Hematopoietic multipotent progenitor cell treated with erythropoietin and hydrocortisone succinate and interleukin-3 and kit ligand, for 15 days (in vitro differentiated cells): Measurements from ENCODE around the gene FREM2.

Experiments
- DNase-seq: peaks from one replicate; pipeline ENCODE4 v3.0.0-alpha.2; 2015; ENCODE audit warnings: low spot score

FREM2 gene

GRCh38 chr13:38686577-38687245, at the start of gene FREM2:
TSS of gene FREM2 (plus strand) at chr13:38687077. CDS start at chr13:38687345, 268 bp downstream.
- DNase-seq: no peak

GRCh38 chr13:38637576-38637975, 49.3 kb upstream of the FREM2 start:
- DNase-seq: no peak

GRCh38 chr13:38641164-38641948, 45.5 kb upstream of the FREM2 start:
- no peak for DNase-seq

GRCh38 chr13:38647312-38647711, 39.6 kb upstream of the FREM2 start:
- no peak for DNase-seq

- DNase-seq: no peak
These were observed 38.0 kb upstream of the FREM2 start for GRCh38 chr13:38648912-38649311.

GRCh38 chr13:38656699-38657098, 30.2 kb upstream of the FREM2 start:
- no peak for DNase-seq

- no peak for DNase-seq
These were observed 29.7 kb upstream of the FREM2 start for GRCh38 chr13:38657191-38657590.

GRCh38 chr13:38658906-38659305, 28.0 kb upstream of the FREM2 start:
- no peak for DNase-seq

GRCh38 chr13:38661010-38661675, 25.7 kb upstream of the FREM2 start:
- no peak for DNase-seq

- DNase-seq: no peak
These were observed 24.5 kb upstream of the FREM2 start for GRCh38 chr13:38662362-38662761.

GRCh38 chr13:38664906-38665305, 22.0 kb upstream of the FREM2 start:
- no peak for DNase-seq

GRCh38 chr13:38667526-38668109, 19.3 kb upstream of the FREM2 start:
- no peak for DNase-seq

GRCh38 chr13:38669234-38669964, 17.5 kb upstream of the FREM2 start:
- DNase-seq: no peak

- no peak for DNase-seq
These were observed 16.2 kb upstream of the FREM2 start for GRCh38 chr13:38670627-38671026.

- DNase-seq: no peak
These were observed 14.9 kb upstream of the FREM2 start for GRCh38 chr13:38671980-38672379.

- no peak for DNase-seq
These were observed 12.7 kb upstream of the FREM2 start for GRCh38 chr13:38674208-38674607.

GRCh38 chr13:38680912-38681311, 6.0 kb upstream of the FREM2 start:
- DNase-seq: no peak

GRCh38 chr13:38684714-38685113, 2.2 kb upstream of the FREM2 start:
- DNase-seq: no peak

GRCh38 chr13:38685431-38685830, 1.4 kb upstream of the FREM2 start:
- no peak for DNase-seq

GRCh38 chr13:38685974-38686576, 802 bp upstream of the FREM2 start:
- DNase-seq: no peak
